HG02759 (cell line): ENCODE measurements around the gene WDR4.
A peak's percentile ranks its signal among the peaks of the same experiment; 100 is the strongest.
"Not testable (repeated sequence)": the region's sequence is repeated elsewhere in the genome, so short reads cannot be mapped to it uniquely, and the experiment has no call there.

Experiments
- ATAC-seq: cut with Tn5 transposase; IDR thresholded peaks from one replicate; pipeline ENCODE4 v1.9.1; 2021; ENCODE audit warnings: mild to moderate bottlenecking, moderate library complexity; ENCODE audit not compliant: unreplicated experiment

Gene WDR4

DNA sequence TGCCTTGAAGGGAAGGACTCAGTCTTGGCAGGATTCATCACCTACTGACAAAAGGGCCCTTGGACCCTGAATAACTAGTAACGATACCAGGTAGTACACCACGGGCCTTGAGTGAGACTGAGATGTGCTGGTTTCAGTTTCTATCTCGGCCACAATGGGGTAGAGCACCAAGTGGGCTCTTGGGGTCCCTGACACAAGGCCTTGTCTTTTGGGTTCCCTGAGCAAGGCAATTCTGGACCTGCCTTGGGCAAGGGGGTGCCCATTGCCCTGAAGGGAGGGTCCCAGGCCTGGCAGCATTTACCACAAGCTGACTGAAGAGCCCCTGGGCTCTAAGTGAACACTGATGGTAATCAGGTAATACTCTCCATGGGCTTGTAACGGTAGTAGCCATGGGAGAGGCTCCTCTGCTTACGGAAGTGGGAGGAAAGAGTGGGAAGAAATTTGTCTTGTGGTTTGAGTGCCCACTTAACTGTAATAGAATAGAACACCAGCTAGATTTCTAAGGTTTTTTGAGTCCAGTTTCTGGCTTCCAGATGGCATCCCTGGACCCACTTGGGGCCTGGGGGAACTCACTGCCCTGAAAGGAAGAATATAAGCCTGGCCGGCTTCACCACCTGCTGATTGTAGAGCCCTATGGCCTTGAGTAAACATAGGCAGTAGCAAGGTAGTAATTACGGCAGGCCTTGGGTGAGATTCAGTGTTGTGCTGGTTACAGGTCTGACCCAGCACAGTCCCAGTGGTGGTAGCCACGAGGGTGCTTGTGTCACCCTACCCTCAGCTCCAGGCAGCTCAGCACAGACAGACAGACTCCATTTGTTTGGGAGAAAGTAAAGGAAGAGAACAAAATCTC is 58.5 kb downstream of the WDR4 start:
- no peak for ATAC-seq

DNA sequence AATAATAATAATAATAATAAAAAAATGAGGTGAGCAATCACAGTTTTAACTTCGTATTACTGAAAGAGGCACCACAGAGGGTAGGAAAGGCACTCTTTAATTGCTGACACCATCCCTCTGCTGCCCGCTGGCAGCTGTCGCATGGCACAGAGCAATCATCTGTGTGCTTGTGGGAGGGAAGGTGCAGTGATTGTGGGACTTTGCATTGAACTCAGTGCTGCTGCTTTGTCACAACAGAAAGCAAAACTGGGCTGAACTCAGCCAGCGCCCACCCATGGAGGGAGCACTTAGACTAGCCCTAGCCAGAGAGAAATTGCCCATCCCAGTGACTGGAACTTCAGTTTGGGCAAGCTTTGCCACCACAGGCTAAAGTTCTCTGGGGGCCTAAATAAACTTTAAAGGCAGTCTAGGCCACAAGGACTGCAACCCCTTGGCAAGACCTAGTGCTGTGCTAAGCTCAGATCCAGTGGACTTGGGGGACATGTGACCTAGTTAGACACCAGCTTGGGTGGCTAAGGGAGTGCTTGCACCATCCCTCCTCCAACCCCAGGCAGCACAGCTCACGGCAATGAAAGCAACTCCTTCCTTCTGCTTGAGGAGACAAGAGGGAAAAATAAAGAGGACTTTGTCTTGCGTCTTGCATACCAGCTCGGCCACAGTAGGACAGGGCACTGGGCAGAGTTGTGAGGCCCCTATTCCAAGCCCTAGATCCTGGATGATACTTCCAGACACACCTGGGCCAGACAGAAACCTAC is 59.3 kb downstream of the WDR4 start:
- no peak for ATAC-seq

DNA sequence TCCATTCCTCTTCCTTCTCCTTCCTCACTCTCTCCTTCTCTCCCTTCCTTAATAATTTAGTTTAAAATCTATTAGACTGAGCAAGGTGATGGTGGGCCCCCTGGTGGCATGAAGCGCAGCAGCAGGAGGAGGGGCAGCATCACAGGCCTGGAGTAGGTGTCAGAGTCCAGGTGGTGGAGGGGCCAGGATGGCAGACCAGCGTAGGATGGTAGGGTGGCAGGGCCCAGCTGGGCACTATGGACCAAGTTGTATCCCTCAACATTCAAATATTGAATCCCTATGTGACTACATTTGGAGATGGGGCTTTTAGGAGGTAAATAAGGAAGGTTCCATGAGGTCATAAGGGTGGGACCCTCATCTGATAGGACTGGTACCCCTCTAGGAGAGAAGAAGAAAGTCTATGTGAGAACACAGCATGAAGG is 61.0 kb downstream of the WDR4 start:
- no peak for ATAC-seq

DNA sequence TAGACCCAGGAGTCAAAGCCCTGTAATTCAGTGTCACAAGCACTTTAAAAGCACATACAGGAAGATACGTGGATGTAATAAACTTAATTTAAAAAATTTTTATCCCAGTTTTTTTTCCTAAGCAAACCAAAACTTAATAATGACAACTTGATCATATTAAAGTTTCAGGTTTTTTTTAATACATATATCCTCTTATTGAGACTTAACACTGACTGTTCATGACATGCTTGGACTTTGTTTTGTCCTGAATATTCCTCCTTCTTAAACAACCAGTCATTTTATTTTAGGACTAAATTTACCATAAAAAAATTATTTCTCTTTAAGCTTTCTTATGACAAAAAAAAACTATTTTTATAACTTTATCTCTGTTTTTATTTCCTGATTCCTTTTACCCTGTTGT is 64.1 kb downstream of the WDR4 start:
- ATAC-seq: no peak

- not testable (repeated sequence) for ATAC-seq
Measured at GRCh38 chr21:42812528-42813241, 66.7 kb downstream of the WDR4 start.

- no peak for ATAC-seq
Measured at GRCh38 chr21:42811960-42812359, 67.4 kb downstream of the WDR4 start.

GRCh38 chr21:42809577-42810475 is 69.5 kb downstream of the WDR4 start:
- ATAC-seq: no peak

DNA sequence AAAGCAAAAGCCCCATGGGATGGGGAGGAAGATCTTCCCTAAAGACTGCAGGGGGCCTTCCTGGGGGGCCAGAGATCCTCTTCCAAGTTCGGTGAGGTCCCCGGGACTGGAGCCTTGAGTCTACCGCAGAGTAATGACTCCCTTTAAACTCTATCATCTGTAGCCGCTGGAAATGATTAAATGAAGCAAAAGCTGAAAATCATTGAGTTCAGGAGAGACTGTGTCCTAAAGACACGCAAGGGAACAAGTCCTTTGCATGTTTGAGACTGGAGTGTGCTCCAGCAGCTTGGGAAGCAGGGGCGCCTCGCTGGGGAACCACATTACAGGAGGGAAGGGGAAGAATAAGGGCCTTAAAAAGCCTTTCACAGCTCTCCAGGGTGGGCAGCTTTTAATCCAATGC is 70.2 kb downstream of the WDR4 start:
- ATAC-seq: no peak

DNA sequence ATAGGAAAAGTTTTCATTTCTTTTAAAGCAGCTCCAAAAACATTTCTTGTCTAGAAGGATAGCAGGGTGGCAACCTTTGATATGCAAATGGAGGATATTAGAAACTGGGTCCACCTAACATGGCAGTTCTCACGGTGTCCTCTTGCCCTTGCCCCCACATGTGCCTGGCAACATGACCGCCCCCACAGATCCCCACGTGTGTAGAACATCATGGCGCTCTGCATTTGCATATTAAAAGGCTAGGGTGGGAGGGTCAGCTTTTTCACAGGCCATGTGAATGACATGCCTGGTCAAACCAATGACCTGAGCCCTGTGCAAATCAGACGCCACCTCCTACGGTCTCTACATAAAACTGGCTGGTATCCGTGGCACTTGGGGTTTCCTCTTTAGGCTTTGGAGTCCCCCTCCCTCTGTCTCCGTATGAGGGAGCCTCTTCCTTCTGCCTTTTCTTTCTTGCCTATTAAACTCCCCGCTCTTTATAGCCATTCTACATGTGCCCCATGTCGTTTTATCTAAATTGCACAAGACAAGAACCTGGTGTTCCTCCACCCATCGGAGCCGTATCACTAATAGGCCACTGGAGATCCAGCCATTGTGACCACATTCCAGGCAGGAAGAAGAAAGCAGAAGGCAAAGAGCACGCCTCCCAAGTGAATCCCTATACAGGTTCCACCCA is 71.3 kb downstream of the WDR4 start:
- no peak for ATAC-seq

DNA sequence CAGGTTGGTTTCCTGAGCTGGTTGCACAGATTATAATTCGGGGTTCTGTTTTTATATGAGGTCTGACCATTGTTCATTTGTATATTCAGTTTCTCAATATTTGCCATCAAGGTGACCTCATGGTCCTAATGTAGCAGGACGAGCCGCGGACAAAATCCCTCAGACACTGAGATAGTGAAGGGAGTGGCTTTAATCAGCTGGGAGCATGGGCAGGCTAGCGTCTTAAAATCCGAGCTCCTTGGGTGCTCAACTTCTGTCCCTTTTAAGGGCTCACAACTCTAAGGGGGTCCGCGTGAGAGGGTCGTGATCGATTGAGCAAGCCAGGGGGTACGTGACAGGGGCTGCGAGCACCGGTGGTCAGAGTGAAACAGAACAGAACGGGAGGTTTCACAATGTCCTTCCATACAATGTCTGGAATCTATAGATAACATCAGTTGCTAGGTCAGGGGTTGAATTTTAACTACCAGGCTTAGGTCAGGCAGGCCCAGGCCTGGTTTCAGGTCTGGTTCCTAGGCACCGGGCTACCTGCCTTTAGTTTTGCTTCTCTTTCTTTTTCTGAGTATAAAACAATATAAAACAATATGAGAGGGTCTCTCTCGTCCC is 71.9 kb downstream of the WDR4 start:
- ATAC-seq: not testable (repeated sequence)

GRCh38 chr21:42806509-42807140 is 72.7 kb downstream of the WDR4 start:
- ATAC-seq: no peak

GRCh38 chr21:42801616-42802015 is 77.7 kb downstream of the WDR4 start:
- not testable (repeated sequence) for ATAC-seq

- no peak for ATAC-seq
Measured at GRCh38 chr21:42799948-42800347, 79.4 kb downstream of the WDR4 start.

DNA sequence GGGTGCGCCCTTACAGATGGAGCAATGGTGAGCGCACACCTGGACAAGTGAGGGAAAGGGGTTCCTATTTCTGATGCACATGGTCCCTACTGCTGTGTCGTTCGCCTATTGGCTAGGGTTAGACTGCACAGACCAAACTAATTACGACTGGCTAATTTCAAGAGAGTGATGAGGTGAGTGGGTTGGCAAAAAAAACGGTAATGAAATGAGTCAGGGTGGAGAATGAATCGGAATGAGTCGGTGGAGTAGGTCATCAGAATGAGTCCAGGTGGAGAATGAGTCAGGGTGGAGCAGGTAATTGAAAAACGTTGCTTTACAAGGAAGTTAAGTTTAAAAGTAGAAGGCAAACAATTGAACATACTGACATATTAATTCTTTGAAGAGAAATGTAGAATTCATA is 79.8 kb downstream of the WDR4 start:
- ATAC-seq: peak; percentile 40
